GM21367 (cell line): ENCODE data around the gene SIRT7.

Source experiments
- ATAC-seq: cut with Tn5 transposase; IDR thresholded peaks from one replicate; pipeline ENCODE4 v1.9.1; 2021; ENCODE audit not compliant: unreplicated experiment

SIRT7 gene

DNA sequence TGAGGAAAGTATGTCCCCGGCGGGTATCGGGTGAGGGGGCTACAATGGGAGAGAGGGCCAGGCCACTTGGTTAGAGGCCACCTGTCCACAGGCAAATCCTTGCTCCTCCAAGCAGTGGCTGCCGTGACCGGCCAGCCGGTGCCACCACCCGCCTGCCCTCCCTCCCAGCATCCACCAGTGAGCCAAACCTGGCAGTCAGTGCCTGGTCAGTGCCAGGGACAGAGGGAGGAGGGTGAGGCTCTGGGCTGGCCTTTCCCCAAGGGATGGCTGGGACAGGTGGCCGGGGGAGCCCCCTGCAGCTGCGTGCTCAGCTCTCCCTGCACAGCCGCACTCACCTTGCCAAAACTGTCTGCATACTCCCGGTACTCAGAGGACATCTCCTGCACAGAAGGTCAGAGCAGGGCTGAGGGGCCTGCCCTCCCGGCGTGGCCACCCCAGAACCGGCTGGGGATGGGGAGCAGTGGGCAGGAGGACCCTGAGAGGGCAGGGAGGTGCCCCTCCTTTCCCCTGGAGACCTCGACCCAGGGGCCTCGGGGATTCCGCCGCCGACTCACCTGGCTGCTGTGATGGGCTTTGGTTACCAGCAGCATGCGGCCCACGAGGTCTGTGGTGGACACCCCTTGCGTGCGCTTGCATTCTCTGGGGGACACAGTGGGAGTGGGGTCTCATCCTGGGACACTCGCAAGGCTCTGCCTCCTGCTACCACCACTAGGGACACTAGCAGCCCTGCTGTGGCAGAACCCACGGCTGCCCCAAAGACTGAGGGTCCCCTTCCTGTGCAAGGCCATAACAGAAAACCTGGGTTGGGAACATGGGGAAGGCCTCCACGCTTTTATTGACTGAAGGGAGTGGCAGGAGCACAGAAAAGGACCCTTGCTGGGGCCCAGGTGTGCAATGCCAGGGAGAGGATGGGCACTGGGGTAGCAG lies 10.5 kb downstream of the SIRT7 start:
- ATAC-seq, result no peak

DNA sequence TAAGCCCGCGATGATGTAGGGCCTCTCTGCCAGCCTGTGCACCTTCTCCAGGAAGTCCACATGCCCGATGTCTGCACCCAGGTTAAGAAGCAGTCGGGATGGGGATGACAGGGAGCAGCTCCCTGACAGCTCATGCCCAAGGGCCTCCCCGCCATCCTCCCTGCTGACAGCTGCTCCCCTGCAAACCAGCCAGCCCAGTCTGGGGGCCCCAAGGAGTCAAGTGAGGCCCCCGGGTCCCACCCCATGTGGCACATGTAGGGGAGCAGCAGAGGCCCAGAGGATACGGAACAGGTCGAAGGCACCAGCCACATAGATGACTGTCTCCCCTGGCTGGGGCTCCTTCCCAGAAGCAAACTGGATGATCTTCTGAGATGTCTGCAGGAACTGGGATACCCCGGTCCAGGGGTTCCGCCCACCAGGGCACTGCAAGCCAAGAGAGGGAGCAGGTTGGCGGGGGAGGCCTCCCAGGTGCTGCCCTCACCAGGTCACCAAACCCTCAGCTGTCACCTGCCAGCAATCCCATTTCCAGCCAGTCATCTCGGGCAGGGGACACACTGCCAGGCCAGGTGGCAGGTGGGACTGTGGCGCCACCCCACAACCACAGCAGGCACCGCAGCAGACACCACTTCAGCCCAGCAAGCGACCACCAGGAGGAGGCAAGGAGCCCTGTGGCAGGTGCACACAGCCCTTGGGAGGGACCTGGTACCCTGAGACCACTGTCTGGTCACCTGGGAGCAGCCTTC lies 11.3 kb downstream of the SIRT7 start:
- no peak for ATAC-seq

DNA sequence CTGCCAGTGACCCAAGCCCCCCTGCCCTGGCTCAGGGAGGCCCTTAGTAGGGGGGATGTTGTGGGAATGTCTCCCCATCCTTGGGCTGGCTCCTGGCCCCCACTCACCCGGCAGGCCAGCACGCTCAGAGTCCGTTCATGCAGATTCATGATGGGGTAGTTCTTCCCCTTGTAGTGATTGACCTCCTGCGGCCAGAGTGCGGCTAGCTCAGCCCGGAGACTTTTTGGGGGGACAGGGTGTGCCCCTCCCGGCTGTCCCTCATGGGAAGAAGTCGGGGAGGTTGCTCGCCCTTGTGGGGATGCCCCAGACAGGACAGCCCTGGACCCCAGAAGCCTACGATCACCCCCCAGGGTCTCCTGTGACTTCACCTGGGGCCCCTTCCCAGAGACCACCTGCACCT lies 12.0 kb downstream of the SIRT7 start:
- no peak for ATAC-seq

DNA sequence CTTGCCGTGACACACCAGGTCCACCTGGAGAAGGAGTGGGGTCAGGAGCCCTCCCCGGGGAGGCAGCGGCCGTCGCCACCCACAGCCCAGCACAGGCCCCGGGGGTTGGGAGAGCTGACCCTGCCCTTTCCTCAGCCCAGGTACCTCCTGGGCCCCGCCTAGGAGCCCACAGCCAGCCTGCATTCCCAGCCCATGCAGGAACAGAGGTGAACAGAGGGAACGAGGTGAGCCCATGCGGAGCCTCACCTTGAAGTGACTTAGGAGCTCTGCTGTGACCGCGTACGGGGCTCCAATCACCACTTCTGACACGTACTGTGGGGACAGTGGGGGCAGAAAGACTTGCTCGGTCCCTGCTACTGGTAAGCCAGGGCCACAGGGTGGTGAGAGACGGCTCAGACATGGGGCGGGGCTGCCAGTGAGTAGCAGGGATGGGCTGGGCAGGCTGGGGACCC lies 12.5 kb downstream of the SIRT7 start:
- no peak for ATAC-seq

DNA sequence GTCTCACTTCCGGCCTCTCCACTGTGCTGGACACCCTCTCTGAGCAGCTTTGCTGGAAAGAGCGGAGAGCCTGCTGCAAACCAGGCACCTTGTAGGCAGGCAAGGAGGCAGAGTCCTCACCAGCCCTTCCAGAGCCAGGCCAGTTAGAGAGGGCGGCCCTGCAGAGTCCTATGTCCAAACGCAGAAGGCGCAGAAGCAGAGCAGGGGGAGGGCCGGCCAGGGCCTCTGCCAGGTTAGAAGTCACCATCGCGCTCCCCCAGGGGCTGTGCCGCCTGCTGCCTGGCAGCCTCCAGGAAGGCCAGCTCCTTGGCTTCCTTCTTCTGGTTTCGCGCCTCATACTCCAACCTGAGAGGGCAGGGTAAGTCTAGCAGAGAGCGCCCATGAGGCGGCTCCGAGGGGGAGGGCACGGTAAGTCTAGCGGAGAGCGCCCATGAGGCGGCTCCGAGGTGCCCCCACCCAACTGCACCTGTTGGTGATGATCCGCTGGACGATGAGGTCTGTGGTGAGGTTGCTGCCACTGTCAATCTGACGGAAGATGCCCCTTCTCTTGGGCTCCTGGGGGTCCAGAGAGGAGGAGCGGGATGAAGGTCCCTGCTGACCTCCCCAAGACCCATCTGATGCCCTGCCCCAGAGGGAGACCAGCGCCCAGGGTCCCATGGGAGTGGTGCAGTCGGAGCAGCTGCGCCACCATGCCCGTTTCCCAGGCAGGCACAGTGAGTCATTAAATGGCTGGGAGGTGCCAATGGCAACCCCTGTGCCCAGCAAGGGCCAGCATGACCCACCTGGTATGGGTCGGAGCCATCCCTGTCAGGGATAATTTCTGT lies 13.2 kb downstream of the SIRT7 start:
- no peak for ATAC-seq

DNA sequence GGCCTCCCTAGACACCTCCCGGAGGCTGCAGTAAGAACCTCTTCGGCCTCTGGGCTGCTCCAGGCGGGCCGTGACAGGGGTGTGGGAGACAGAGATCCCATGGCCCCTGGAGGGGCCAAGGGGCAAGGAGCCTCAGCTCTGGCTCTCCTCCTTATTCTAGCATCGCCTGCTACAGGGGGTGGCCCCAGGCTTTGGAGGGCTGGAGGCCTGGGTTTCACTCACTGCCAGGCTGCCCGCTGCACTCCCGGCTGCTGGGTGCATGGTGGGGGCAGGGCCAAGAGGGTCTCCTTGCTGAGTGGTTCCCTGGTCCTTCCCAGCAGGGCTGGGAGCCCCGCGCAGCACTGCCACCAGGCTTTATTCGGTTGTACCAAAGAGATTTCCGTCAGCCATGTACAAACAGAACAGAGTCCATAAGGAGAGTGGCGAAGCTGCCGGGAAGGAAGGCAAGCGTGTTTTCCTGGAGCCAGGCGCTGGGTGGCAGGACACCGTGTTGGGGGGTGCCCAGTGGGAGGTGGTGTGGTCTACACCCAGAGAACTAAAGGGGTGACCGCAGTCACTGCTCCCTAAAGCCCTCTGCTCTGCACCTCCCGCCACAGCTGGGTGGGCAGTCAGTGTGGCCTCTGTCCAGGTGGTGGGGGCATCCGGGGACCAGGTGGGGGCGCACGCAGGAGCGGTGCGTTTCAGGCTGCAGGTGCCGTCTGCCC lies 13.9 kb downstream of the SIRT7 start:
- ATAC-seq, result no peak

DNA sequence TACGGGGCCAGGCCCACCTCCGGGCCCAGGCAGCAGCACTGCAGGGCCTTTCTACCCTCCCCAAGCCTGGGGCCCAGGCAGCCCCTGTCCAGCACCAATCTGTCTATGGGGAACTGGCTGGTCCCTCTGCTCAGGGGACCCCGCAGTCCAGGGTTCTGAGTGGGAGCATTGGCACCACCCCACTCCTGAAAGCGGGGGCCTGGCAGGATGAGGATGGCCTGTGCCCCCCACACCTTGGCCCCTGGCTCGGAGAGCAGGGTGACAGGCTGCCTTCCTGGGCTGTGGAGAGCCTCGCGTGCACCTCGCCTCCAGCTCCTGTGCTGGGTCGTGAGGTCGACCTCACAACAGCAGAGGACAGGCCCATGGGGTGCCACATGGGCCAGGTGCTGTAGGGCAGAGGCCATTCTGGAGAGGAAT lies 14.6 kb downstream of the SIRT7 start:
- ATAC-seq, result no peak

DNA sequence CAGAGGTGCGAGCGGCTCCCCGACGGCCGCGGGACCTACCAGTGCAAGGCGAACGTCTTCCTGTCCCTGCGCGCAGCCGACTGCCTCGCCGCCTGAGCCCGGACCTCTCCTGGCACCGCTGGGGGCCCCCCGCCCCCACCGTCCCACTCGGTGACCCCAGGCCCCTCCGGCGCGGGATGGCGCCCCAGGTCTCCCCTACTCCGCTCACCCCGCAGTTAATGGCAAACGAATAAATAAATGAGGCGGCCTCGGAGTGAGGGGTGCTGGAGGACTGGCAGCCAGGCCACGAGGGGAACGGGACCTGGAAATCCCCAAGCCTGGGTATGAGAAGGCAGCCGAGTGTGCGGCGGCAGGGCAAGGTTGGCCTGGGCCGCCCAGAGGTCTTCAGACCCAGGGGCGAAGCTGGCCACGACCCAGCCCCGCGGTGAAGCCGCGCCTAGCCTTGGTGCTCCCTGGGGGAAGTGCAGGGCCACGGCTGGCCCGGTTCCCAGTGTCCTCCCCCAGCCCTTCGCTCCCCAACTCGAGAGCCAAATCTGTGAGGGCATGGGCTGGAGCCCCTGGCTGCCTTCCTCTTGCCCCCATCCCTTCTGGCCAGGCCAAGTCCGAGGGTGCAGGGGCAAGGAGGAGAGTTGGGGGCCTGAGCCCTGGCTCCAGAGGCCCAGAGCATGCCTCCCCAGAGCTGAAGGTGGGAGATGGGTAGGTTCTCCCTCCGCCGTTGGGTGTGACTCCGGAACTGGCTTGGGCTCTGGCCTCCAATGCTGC lies 15.1 kb downstream of the SIRT7 start:
- no peak for ATAC-seq

DNA sequence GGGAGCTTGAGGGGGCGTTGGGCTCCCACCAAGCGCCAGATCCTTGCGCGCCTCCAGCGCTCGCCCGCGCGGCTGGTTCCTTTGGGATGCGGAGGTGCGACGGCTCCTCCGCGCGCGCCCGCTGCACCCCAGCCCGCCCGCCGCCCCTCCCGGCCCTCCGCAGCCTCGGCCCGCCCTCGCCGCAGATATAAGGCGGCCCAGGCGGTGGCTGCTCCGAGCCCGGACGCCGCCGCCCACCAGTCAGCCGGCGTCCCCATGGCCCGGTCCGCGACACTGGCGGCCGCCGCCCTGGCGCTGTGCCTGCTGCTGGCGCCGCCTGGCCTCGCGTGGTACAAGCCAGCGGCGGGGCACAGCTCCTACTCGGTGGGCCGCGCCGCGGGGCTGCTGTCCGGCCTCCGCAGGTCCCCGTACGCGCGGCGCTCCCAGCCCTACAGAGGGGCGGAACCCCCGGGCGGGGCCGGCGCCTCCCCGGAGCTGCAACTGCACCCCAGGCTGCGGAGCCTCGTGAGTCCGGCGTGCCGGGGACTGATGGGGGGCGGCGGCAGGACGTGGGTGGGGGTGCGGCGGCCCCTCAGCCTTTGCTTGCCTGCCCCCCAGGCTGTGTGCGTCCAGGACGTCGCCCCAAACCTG lies 15.8 kb downstream of the SIRT7 start, which contains the start of gene NPB:
NPB (plus strand) TSS at position 216 of the 630 bp plus-strand sequence; CDS start at position 256, 40 bp downstream.
- ATAC-seq, result no peak

DNA sequence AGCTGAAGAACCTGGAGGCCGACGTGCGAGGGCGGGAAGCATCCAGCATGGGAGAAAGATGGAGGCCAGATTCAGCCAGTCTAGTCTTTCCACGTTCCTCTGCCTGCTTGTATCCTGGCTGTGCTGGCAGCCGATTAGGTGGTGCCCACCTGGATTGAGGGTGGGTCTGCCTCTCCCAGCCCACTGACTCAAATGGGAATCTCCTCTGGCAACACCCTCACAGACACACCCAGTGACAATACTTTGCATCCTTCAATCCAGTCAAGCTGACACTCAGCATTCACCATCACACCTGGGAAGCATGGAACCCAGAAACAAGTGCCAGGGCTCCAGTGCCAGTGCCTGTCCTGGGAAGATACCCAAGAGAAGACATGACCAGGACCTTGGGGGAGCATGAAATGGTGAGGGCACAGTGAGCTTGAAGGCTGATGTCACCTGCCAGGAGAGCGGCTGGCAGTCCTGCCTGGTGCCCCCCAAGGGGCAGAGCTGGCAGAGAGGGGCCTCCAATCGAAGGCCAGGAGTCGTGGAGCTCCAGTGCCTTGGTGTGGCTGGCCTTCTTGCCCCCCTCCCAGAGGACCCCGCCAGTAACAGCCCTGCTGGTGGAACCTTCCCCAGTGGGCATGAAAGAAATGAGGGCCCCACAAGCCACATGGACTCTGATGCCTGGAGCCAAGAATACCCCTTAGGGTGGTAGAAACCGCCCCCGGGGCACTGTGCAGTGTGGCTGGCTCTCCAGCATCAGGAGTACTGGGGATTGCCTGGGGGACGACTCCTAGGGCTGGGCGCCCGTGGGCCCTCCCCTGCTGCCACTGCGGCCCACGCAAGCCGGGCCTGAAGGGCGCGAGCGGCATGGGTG lies 16.6 kb downstream of the SIRT7 start:
- ATAC-seq, result no peak

DNA sequence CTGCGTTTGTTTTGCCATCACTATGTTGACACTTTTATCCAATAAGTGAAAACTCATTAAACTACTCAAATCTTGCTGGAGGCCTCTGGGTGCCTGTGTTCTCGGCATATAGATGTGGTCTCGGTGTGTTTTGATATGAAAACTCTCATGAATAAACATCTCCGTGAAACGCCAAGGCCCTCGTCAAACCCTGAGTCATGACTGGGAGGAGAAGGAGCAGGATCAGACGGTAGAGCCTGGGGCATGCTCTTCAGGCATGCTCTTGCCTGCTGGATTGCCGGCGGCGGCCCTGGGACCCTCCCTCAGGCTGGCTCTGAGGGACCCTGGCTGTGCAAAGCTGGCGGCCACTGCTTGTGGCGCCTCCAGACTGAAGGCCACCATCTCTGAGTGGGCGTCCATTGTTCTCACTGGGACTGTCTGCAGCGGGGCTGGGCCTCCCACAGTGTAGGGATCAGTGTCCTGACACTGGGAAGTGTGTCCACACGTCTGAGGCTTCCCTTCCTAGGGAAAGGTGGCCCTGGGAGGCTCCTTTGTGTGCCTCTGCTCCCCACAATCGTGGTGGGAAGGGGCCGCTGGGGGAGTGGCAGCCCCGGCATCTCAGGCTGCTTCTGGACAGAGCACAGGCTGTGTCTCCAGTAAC lies 17.7 kb downstream of the SIRT7 start:
- ATAC-seq, result no peak

DNA sequence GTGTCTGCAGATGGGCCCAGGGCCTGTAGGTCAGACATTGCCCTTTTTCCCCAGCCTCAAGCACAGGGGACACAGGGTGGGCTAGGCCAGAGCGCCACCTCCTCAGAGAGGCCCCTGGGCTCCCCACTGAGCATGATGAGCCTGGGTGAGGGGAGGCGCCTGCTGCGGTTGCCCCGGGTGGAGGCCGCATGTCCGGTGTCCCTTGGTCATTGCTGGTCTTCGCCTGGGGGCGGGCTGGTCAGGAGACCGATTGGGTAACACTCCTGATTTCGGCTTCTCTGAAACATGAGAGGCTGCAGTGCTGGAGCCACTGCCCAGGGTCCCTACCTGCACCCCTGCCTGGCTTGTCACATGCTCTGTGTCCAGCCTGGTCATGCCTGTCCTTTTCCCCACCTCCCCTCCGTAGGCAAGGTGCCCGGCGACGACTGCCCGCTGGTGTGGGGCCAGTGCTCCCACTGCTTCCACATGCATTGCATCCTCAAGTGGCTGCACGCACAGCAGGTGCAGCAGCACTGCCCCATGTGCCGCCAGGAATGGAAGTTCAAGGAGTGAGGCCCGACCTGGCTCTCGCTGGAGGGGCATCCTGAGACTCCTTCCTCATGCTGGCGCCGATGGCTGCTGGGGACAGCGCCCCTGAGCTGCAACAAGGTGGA lies 18.3 kb downstream of the SIRT7 start:
- no peak for ATAC-seq

DNA sequence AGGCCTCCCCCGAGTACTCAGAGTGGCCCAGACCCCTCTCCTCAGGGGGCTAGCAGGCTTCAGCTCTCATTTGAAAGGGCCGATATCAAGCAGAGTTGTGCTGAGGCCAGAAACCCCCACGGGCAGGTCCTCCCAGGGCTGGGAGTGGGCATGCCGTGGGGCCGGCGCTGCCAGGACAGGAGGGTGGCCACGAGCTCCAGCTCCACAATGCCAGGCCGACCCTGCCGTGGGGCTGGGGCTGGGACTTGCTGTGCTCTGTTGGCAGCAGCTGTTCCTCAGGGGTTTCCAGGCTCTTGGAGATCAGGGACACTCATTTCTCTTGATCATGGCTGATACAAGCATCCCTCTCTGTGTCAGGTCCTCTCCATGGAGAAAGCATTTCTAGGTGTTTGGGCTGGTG lies 19.1 kb downstream of the SIRT7 start:
- ATAC-seq, result no peak

DNA sequence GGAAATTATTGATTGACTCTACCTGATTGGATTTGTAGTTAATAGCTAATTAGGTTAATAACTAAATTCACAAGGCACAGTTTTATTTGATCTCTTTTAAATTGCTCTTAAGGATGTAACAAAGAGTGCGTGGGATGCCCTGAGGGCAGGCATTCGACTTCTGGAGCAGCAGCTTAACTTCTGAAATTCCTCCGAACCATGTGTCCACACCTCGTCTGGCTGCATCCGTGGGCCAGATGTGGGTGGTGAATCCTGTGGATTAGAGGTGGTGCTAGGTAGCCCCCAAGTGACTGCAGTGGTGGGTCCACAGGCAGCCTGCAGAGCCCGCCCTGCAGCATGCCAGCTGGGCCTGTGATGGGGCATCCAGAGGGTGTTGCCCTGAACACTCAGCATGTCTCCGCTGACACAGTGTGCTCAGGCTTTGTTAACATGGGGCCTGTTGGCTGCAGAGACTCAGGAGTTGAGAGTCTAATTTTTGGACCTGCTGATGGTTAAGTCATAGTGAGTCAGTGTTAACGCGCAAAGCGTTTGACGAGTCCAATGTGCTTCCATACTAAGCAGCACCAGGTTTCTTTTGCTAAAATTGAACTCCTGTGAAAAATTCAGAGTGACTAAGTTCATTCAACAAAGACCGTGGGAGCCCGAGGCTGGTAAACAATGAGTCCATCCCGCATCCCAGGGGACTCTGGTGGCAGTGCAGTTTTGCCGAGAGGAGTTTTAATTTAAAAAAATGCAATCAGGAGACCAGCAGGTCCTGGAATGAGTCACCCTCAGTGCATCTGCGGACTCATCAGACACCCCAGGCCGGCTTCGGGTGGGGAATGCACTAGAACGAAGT lies 19.7 kb downstream of the SIRT7 start:
- no peak for ATAC-seq

DNA sequence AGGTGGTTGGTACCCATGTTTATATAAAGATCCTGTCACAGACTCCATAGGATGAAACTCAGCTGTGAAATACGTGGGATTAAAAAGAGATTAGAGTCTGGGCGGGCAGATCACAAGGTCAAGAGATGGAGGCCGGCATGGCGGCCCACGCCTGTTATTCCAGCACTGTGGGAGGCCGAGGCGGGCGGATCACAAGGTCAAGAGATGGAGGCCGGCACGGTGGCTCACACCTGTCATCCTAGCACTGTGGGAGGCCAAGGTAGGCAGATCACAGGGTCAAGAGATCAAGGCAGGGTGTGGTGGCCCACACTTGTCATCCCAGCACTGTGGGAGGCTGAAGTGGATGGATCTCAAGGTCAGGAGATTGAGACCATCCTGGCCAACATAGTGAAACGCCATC lies 22.6 kb downstream of the SIRT7 start:
- no peak for ATAC-seq

DNA sequence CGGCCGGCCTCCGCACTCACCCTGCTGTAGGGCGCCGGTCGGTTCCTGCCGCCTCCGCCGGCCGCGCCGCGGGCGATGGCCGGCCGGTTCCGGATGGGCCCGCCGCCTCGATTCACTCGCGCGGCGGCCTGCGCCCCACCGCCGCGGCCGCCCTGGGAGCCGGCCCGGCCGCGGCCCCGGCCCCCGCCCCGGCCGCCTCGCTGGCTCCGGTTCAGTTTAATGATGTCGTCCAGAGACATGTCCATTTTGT lies 26.7 kb downstream of the SIRT7 start:
- no peak for ATAC-seq
